ENCODE data around the gene PHLPP1.

The PHLPP1 gene

GRCh38 chr18:62928326-62928725 lies 213.0 kb downstream of the PHLPP1 start:
- H3K4me3 ChIP-seq (ENCODE audit: low read length) = no peak overlapping the region
- no peak for TF ChIP-seq CTCF (IDR thresholded peaks at IDR 0.05; ENCODE audit: insufficient read depth, low read depth, low read length, missing control alignments)
- DNase-seq (ENCODE audit: low read depth) = no peak

- no peak for TF ChIP-seq CTCF (IDR thresholded peaks at IDR 0.05; ENCODE audit: insufficient read depth, low read depth, low read length, missing control alignments)
- H3K4me3 ChIP-seq (ENCODE audit: low read length) = no peak overlapping the region
- DNase-seq (ENCODE audit: low read depth) = no peak
Measured at GRCh38 chr18:62933261-62933887, 218.0 kb downstream of the PHLPP1 start.

GRCh38 chr18:62935994-62936393 lies 220.7 kb downstream of the PHLPP1 start:
- no peak for DNase-seq (ENCODE audit: low read depth)
- no peak overlapping the region for H3K4me3 ChIP-seq (ENCODE audit: low read length)
- TF ChIP-seq CTCF (IDR thresholded peaks at IDR 0.05; ENCODE audit: insufficient read depth, low read depth, low read length, missing control alignments) = no peak

- no peak overlapping the region for H3K4me3 ChIP-seq (ENCODE audit: low read length)
- no peak for TF ChIP-seq CTCF (IDR thresholded peaks at IDR 0.05; ENCODE audit: insufficient read depth, low read depth, low read length, missing control alignments)
- peak; percentile 45 for DNase-seq (ENCODE audit: low read depth)
Measured at GRCh38 chr18:62937065-62937464, 221.7 kb downstream of the PHLPP1 start.

- no peak for DNase-seq (ENCODE audit: low read depth)
- H3K4me3 ChIP-seq (ENCODE audit: low read length) = no peak overlapping the region
- no peak for TF ChIP-seq CTCF (IDR thresholded peaks at IDR 0.05; ENCODE audit: insufficient read depth, low read depth, low read length, missing control alignments)
Measured at GRCh38 chr18:62938006-62938405, 222.7 kb downstream of the PHLPP1 start.

- no peak for DNase-seq (ENCODE audit: low read depth)
- no peak overlapping the region for H3K4me3 ChIP-seq (ENCODE audit: low read length)
- no peak for TF ChIP-seq CTCF (IDR thresholded peaks at IDR 0.05; ENCODE audit: insufficient read depth, low read depth, low read length, missing control alignments)
Measured at GRCh38 chr18:62938487-62938886, 223.1 kb downstream of the PHLPP1 start.

GRCh38 chr18:62939433-62939832 lies 224.1 kb downstream of the PHLPP1 start:
- TF ChIP-seq CTCF (IDR thresholded peaks at IDR 0.05; ENCODE audit: insufficient read depth, low read depth, low read length, missing control alignments) = no peak
- no peak overlapping the region for H3K4me3 ChIP-seq (ENCODE audit: low read length)
- DNase-seq (ENCODE audit: low read depth) = no peak
